T-helper 1 cell treated with Interleukin-12 subunit alpha and Interleukin-12 subunit beta and Interleukin-4 antibody, amounts not matched to agents 30 μg/mL and 1 μg/mL, for 36 hours (primary cell): Measurements from ENCODE around the gene APCDD1.

Experiments used
- H3K27ac Mint-ChIP-seq: one replicate; pipeline ENCODE4 v1.8.0; 2021; ENCODE audit warnings: mild to moderate bottlenecking, mixed read lengths
- H3K27me3 Mint-ChIP-seq: one replicate; pipeline ENCODE4 v1.8.0; 2021; ENCODE audit warnings: low read depth, mixed read lengths
- H3K36me3 Mint-ChIP-seq: one replicate; pipeline ENCODE4 v1.8.0; 2021; ENCODE audit warnings: low read depth, mixed read lengths
- H3K4me1 Mint-ChIP-seq: one replicate; pipeline ENCODE4 v1.8.0; 2021; ENCODE audit warnings: low read depth, mixed read lengths
- H3K4me3 Mint-ChIP-seq: one replicate; pipeline ENCODE4 v1.8.0; 2021; ENCODE audit warnings: mild to moderate bottlenecking, moderate library complexity, mixed read lengths
- H3K9me3 Mint-ChIP-seq: one replicate; pipeline ENCODE4 v1.8.0; 2021; ENCODE audit warnings: mixed read lengths

Gene APCDD1

GRCh38 chr18:10419420-10420103, 34.9 kb upstream of the APCDD1 start:
- Mint-ChIP-seq H3K36me3 (no peaks in the 10 kb centered on the region), H3K4me1 (no peaks in the 10 kb centered on the region), H3K27ac (no peak overlapping the region), H3K27me3 (no peaks in the 10 kb centered on the region), H3K4me3 (no peak overlapping the region), H3K9me3 (no peaks in the 10 kb centered on the region)

GRCh38 chr18:10420561-10421352, 33.7 kb upstream of the APCDD1 start:
- Mint-ChIP-seq H3K4me1 (no peaks in the 10 kb centered on the region), H3K27ac (no peak overlapping the region), H3K9me3 (no peaks in the 10 kb centered on the region), H3K27me3 (no peaks in the 10 kb centered on the region), H3K4me3 (no peak overlapping the region), H3K36me3 (no peaks in the 10 kb centered on the region)

DNA sequence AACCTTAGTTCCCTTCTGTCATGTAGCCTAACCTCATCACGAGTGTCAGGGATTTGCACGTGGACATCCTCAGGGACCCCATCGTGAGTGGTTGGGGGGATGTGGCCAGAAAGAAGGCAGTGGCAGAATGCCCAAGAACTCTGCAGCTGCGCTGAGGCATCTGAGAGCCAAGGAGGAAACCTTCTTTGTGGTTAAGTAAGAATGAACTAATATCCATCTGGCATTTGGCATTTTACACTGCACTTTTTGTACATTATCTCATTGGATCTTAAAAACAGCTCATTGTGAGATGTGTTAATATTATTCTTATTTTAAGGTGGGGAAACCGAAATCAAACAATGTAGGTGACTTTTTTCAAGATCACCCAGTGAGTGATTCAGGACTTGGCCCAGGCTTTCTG, 32.6 kb upstream of the APCDD1 start:
- Mint-ChIP-seq H3K27me3 (no peaks in the 10 kb centered on the region), H3K9me3 (no peaks in the 10 kb centered on the region), H3K4me3 (no peak overlapping the region), H3K36me3 (no peaks in the 10 kb centered on the region), H3K4me1 (no peaks in the 10 kb centered on the region), H3K27ac (no peak overlapping the region)

DNA sequence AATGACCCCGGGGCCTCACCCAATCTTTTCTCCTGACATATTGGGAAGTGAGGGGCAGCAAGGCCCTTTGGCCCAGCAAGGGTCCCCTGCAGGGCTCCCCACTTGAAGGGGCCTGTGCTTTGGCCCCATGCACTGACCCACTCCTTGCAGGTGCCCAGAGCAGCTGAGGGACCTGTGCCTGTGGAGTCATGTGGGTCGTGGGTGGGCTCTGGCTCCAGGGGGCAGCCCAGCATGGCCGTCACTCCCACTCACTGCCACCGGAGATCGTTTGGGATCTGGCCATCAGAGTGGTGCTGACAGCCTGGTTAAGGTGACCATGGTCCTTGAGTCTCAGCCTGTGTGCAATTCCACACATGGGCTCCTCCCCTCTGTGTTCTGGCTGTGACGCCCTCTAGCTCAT, 31.7 kb upstream of the APCDD1 start:
- Mint-ChIP-seq H3K4me1 (no peaks in the 10 kb centered on the region), H3K36me3 (no peaks in the 10 kb centered on the region), H3K4me3 (no peak overlapping the region), H3K27me3 (peaks cover 3% of the 10 kb centered on the region), H3K27ac (no peak overlapping the region), H3K9me3 (no peaks in the 10 kb centered on the region)

- H3K4me1 Mint-ChIP-seq: no peaks in the 10 kb centered on the region
- H3K27me3 Mint-ChIP-seq: peaks cover 3% of the 10 kb centered on the region
- no peak overlapping the region for H3K27ac Mint-ChIP-seq
- H3K9me3 Mint-ChIP-seq: no peaks in the 10 kb centered on the region
- H3K4me3 Mint-ChIP-seq: no peak overlapping the region
- no peaks in the 10 kb centered on the region for H3K36me3 Mint-ChIP-seq
Observed at GRCh38 chr18:10424585-10425307, 29.7 kb upstream of the APCDD1 start.

DNA sequence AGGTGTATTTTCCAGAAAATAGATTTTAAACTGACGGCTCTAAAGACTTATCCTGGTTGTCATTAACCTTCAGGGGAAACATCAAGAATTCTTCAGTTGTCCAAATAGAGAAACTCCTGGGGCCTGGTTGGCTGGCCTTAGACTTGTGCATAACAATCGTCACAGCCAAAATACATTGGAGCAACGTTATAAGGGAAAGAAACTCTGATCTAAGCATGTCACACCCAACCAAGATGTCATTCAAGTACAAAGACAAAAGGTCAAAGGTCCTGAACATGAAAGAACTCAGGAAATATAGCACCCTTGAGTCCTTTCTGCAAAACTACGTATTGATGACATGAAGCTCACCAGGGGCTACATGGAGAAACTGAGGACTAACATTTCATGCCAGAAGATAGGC, 23.8 kb upstream of the APCDD1 start:
- Mint-ChIP-seq H3K27me3 (peaks cover 3% of the 10 kb centered on the region), H3K9me3 (no peaks in the 10 kb centered on the region)

GRCh38 chr18:10431680-10432079, 22.8 kb upstream of the APCDD1 start:
- Mint-ChIP-seq H3K4me1 (no peaks in the 10 kb centered on the region), H3K9me3 (no peaks in the 10 kb centered on the region), H3K4me3 (no peak overlapping the region), H3K36me3 (no peaks in the 10 kb centered on the region), H3K27me3 (peaks cover 3% of the 10 kb centered on the region), H3K27ac (no peak overlapping the region)

More for the DNA sequence above, 23.8 kb upstream of the APCDD1 start:
- H3K36me3 Mint-ChIP-seq: no peaks in the 10 kb centered on the region
- H3K27ac Mint-ChIP-seq: no peak overlapping the region
- H3K4me1 Mint-ChIP-seq: no peaks in the 10 kb centered on the region
- H3K4me3 Mint-ChIP-seq: no peak overlapping the region

DNA sequence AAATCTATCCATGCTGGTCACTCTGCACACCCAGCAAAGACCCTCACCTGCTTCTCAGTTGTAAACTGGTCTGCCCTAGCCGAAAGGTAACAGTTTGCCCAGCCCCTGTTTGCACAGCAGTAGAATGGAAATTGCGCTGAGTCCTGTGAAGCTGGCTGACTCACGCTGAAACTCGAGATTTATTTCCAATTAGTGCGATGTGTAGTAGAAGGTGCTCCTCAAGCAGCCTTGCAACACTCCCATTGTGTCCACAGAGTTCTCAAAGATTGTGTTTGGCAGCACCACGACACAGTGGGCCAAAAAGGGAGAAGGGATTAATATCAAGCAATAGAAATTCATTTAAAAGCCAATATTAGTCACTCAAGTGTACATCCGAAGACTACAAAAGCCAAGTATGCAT, 21.7 kb upstream of the APCDD1 start:
- Mint-ChIP-seq H3K36me3 (no peaks in the 10 kb centered on the region), H3K27ac (no peak overlapping the region), H3K9me3 (no peaks in the 10 kb centered on the region), H3K27me3 (peaks cover under 1% of the 10 kb centered on the region), H3K4me1 (no peaks in the 10 kb centered on the region), H3K4me3 (no peak overlapping the region)

DNA sequence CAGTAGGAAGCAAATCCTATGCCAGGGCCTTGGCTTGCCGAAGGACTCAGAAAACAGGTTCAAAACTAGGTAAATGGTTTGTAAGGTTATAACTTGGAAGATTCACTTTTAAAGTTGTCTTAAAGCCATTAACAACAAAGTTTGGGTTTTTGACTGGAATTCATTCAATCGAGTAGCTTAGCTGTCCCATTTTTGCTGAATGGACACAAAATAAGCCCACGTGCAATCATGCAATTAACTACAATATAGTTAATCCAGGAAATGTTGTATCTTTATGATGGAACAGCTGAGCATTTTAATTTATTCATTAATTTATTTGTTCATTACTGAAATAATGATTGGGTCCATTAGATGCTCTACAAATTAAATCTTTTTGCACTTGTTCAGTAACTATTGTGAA, 18.3 kb upstream of the APCDD1 start:
- no peaks in the 10 kb centered on the region for H3K4me1 Mint-ChIP-seq
- H3K9me3 Mint-ChIP-seq: no peaks in the 10 kb centered on the region
- H3K27me3 Mint-ChIP-seq: peaks cover 4% of the 10 kb centered on the region
- H3K4me3 Mint-ChIP-seq: no peak overlapping the region
- no peak overlapping the region for H3K27ac Mint-ChIP-seq
- no peaks in the 10 kb centered on the region for H3K36me3 Mint-ChIP-seq

DNA sequence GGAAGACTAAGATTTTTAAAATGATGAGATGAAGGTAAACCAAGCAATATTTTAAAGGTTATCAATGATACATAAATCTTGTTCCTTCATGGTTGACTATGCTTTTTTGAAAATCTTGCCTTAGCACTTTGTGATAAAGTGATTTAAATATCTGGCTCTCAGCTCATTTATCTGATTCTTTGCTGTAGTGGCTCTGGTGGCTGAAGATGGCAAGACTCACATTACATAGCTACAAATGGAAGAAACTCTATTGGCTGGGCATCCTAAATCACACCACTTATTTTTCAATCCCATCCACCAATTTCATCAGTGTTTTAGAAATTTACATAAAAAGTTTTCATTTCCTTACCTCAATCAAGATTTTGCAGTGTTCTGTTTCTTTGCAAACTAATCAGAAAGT, 16.6 kb upstream of the APCDD1 start:
- Mint-ChIP-seq H3K27ac (no peak overlapping the region), H3K4me3 (no peak overlapping the region), H3K36me3 (no peaks in the 10 kb centered on the region), H3K9me3 (no peaks in the 10 kb centered on the region), H3K4me1 (no peaks in the 10 kb centered on the region), H3K27me3 (peaks cover 4% of the 10 kb centered on the region)

DNA sequence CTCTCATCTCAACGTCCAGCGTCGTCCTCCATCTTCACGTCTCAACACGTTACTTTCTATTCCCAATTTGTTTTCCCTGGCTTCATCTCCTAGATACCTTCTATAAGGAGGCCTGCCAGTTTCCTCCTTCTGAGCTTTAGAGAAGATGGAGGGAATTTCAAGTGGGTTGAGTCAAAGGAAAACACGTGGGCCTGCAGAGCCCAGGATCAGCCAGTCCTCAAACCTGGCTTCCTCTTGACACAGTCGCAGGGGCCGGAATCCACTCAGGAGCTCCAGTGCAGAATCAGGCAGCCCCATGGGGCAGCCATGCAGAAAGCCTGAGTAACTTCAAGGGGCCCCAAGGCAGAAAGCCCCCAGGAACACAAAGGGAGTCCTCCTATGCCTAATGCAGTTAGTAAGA, 14.5 kb upstream of the APCDD1 start:
- H3K27me3 Mint-ChIP-seq: peaks cover 4% of the 10 kb centered on the region
- H3K4me1 Mint-ChIP-seq: no peaks in the 10 kb centered on the region
- no peaks in the 10 kb centered on the region for H3K36me3 Mint-ChIP-seq
- H3K9me3 Mint-ChIP-seq: no peaks in the 10 kb centered on the region
- no peak overlapping the region for H3K27ac Mint-ChIP-seq
- no peak overlapping the region for H3K4me3 Mint-ChIP-seq

DNA sequence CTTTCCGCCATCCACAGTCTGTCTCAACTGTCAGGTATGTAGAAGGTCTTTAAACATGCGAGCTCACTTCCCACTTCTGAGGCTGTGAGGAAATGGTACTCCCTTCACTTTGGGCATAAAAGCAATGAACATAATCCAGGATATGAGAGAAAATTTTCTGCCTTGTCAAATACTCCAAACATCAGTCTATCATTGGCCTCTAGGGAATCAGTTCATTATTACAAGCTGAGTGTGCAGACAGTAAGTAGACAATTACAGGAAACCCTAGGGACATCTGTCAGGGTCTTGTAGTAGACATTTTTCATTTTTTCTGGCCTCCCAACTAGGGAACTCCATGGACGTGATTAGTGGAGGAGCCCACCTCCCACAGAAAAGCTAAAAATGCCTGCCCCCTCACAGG, 13.6 kb upstream of the APCDD1 start:
- no peaks in the 10 kb centered on the region for H3K36me3 Mint-ChIP-seq
- H3K27me3 Mint-ChIP-seq: peaks cover 4% of the 10 kb centered on the region
- H3K4me1 Mint-ChIP-seq: no peaks in the 10 kb centered on the region
- H3K4me3 Mint-ChIP-seq: no peak overlapping the region
- no peak overlapping the region for H3K27ac Mint-ChIP-seq
- H3K9me3 Mint-ChIP-seq: no peaks in the 10 kb centered on the region

GRCh38 chr18:10441472-10441871, 13.0 kb upstream of the APCDD1 start:
- Mint-ChIP-seq H3K36me3 (no peaks in the 10 kb centered on the region), H3K4me3 (no peak overlapping the region), H3K4me1 (no peaks in the 10 kb centered on the region), H3K27me3 (peaks cover 4% of the 10 kb centered on the region), H3K9me3 (no peaks in the 10 kb centered on the region), H3K27ac (no peak overlapping the region)

GRCh38 chr18:10442551-10442971, 11.9 kb upstream of the APCDD1 start:
- no peaks in the 10 kb centered on the region for H3K9me3 Mint-ChIP-seq
- H3K27ac Mint-ChIP-seq: no peak overlapping the region
- H3K4me1 Mint-ChIP-seq: no peaks in the 10 kb centered on the region
- H3K36me3 Mint-ChIP-seq: no peaks in the 10 kb centered on the region
- no peak overlapping the region for H3K4me3 Mint-ChIP-seq
- H3K27me3 Mint-ChIP-seq: peaks cover 4% of the 10 kb centered on the region

- H3K9me3 Mint-ChIP-seq: no peaks in the 10 kb centered on the region
Observed at GRCh38 chr18:10443001-10443400, 11.4 kb upstream of the APCDD1 start.

More at GRCh38 chr18:10443001-10443400, 11.4 kb upstream of the APCDD1 start:
- Mint-ChIP-seq H3K27me3 (peaks cover 1% of the 10 kb centered on the region), H3K4me3 (no peak overlapping the region), H3K27ac (no peak overlapping the region), H3K4me1 (no peaks in the 10 kb centered on the region), H3K36me3 (no peaks in the 10 kb centered on the region)
